ENCODE results near the gene DBF4B. TPM values are rescaled to one million over a fixed set of nuclear protein-coding genes. Genes with fewer than 3 reads are reported as not detected.

DBF4B gene
- total and polyA plus RNA-seq, 2 of the 13 experiments (the other 11 are each of a cell fraction or from before 2014, with no cell fraction given), result 11.7 to 13.2 TPM

DNA sequence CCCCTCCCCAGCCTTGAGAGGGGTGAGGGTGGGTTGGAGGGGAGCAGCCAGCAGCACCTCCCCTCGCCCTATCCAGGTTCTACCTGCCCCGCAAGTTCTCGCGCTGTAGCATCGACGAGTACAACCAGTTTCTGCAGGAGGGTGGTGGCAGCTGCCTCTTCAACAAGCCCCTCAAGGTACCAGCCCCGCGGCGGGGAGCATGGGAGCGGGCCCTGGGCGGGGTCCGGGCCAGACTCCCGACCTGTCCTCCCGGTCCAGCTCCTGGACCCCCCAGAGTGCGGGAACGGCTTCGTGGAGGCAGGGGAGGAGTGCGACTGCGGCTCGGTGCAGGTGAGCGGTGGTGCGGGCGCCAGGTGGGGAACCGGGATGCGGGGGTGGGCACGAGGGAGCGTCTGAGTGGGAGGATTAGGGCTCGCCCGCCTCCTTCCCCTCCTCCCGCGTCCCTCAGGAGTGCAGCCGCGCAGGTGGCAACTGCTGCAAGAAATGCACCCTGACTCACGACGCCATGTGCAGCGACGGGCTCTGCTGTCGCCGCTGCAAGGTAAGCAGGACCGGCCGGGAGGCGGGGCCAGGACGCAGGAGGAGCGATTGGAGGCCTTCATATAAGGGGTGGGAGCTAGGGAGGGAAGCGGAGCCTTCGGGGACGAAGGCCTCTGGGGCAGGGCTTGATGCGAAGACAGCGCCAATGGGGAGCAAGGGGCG is 66.8 kb downstream of the DBF4B start (continued):
- TF ChIP-seq, protein P1, sequence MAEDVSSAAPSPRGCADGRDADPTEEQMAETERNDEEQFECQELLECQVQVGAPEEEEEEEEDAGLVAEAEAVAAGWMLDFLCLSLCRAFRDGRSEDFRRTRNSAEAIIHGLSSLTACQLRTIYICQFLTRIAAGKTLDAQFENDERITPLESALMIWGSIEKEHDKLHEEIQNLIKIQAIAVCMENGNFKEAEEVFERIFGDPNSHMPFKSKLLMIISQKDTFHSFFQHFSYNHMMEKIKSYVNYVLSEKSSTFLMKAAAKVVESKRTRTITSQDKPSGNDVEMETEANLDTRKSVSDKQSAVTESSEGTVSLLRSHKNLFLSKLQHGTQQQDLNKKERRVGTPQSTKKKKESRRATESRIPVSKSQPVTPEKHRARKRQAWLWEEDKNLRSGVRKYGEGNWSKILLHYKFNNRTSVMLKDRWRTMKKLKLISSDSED (CRISPR knock-in tag; IDR thresholded peaks at IDR 0.05), result 0 out of 2 replicates have a peak, but pooled peaks have one; percentile 63
- TF ChIP-seq ZNF546 (CRISPR knock-in tag; conservative IDR thresholded peaks at IDR 0.05), result 0 out of 2 replicates have a peak, but pooled peaks have one; percentile 76
- TF ChIP-seq CREB1 (IDR thresholded peaks at IDR 0.05), result peak; percentile 67; the same call in 1 of the 2 replicates
- no peak for TF ChIP-seq CREB1 (CRISPR knock-in tag; IDR thresholded peaks at IDR 0.05)
- no peak for TF ChIP-seq ZNF570 (CRISPR knock-in tag; IDR thresholded peaks at IDR 0.05; ENCODE audit: borderline replicate concordance)
- peak; percentile 45; the same call in 1 of the 2 replicates for TF ChIP-seq ZNF543 (CRISPR knock-in tag; IDR thresholded peaks at IDR 0.05)
- TF ChIP-seq ZNF326 (CRISPR knock-in tag; IDR thresholded peaks at IDR 0.05; ENCODE audit: borderline replicate concordance), result no peak
- TF ChIP-seq SP2 (CRISPR knock-in tag; IDR thresholded peaks at IDR 0.05), result peak; percentile 64
- TF ChIP-seq SALL1 (CRISPR knock-in tag; IDR thresholded peaks at IDR 0.05), result no peak
- TF ChIP-seq KLF15 (CRISPR knock-in tag; IDR thresholded peaks at IDR 0.05; ENCODE audit: borderline replicate concordance), result peak; percentile 67
- peak; percentile 66; the same call in 1 of the 2 replicates for TF ChIP-seq ZNF34 (CRISPR knock-in tag; IDR thresholded peaks at IDR 0.05; ENCODE audit: borderline replicate concordance)
- TF ChIP-seq, protein P2, sequence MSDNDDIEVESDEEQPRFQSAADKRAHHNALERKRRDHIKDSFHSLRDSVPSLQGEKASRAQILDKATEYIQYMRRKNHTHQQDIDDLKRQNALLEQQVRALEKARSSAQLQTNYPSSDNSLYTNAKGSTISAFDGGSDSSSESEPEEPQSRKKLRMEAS (IDR thresholded peaks at IDR 0.05), result peak; percentile 95
- no peak for TF ChIP-seq ZNF674 (CRISPR knock-in tag; IDR thresholded peaks at IDR 0.05; ENCODE audit: low read depth)
- peak; percentile 29; the same call in 1 of the 2 replicates for TF ChIP-seq ZBTB25 (CRISPR knock-in tag; IDR thresholded peaks at IDR 0.05)
- TF ChIP-seq ZNF33B (CRISPR knock-in tag; IDR thresholded peaks at IDR 0.05), result no peak
- TF ChIP-seq POLR2G (IDR thresholded peaks at IDR 0.05; ENCODE audit: low read depth, low read length), result peak; percentile 61; the same call in 1 of the 2 replicates
- 0 out of 2 replicates have a peak, but pooled peaks have one; percentile 37 for TF ChIP-seq ZMYM4 (CRISPR knock-in tag; IDR thresholded peaks at IDR 0.05)
- no peak for TF ChIP-seq ASH2L (IDR thresholded peaks at IDR 0.05; ENCODE audit: insufficient read length, low read depth, low read length)
- TF ChIP-seq PAWR (CRISPR knock-in tag; IDR thresholded peaks at IDR 0.05; ENCODE audit: borderline replicate concordance), result 0 out of 2 replicates have a peak, but pooled peaks have one; percentile 71
- 0 out of 2 replicates have a peak, but pooled peaks have one; percentile 53 for TF ChIP-seq ZNF761 (CRISPR knock-in tag; conservative IDR thresholded peaks at IDR 0.05)
- peak; percentile 56; the same call in 1 of the 2 replicates for TF ChIP-seq KDM3A (CRISPR knock-in tag; IDR thresholded peaks at IDR 0.05; ENCODE audit: low read depth)
- no peak for TF ChIP-seq ADNP (CRISPR knock-in tag; IDR thresholded peaks at IDR 0.05)
- peak; percentile 62; the same call in 1 of the 2 replicates for TF ChIP-seq TAF1 (CRISPR knock-in tag; IDR thresholded peaks at IDR 0.05)
- TF ChIP-seq MLLT10 (CRISPR knock-in tag; IDR thresholded peaks at IDR 0.05), result no peak
- peak; percentile 90 for TF ChIP-seq SAP130 (CRISPR knock-in tag; IDR thresholded peaks at IDR 0.05; ENCODE audit: low read depth)

Measured in HepG2 (cell line).